T-helper 1 cell treated with Interleukin-12 subunit alpha and Interleukin-12 subunit beta and Interleukin-4 antibody, amounts not matched to agents 30 μg/mL and 1 μg/mL, for 36 hours (primary cell): ENCODE results near the gene SLX4.

Experiments used
- H3K27ac Mint-ChIP-seq: one replicate; pipeline ENCODE4 v1.8.0; 2021; ENCODE audit warnings: mild to moderate bottlenecking, mixed read lengths
- H3K27me3 Mint-ChIP-seq: one replicate; pipeline ENCODE4 v1.8.0; 2021; ENCODE audit warnings: low read depth, mixed read lengths
- H3K36me3 Mint-ChIP-seq: one replicate; pipeline ENCODE4 v1.8.0; 2021; ENCODE audit warnings: low read depth, mixed read lengths
- H3K4me1 Mint-ChIP-seq: one replicate; pipeline ENCODE4 v1.8.0; 2021; ENCODE audit warnings: low read depth, mixed read lengths
- H3K4me3 Mint-ChIP-seq: one replicate; pipeline ENCODE4 v1.8.0; 2021; ENCODE audit warnings: mild to moderate bottlenecking, moderate library complexity, mixed read lengths
- H3K9me3 Mint-ChIP-seq: one replicate; pipeline ENCODE4 v1.8.0; 2021; ENCODE audit warnings: mixed read lengths

Gene SLX4

GRCh38 chr16:3646348-3646920 is 35.0 kb upstream of the SLX4 start:
- H3K9me3 Mint-ChIP-seq, result no peaks in the 10 kb centered on the region
- no peak overlapping the region for H3K27ac Mint-ChIP-seq
- H3K36me3 Mint-ChIP-seq, result peaks cover 3% of the 10 kb centered on the region
- no peaks in the 10 kb centered on the region for H3K27me3 Mint-ChIP-seq
- H3K4me3 Mint-ChIP-seq, result no peak overlapping the region
- peaks cover 3% of the 10 kb centered on the region for H3K4me1 Mint-ChIP-seq

GRCh38 chr16:3645504-3646347 is 34.3 kb upstream of the SLX4 start:
- H3K9me3 Mint-ChIP-seq, result no peaks in the 10 kb centered on the region
- peaks cover 3% of the 10 kb centered on the region for H3K36me3 Mint-ChIP-seq
- no peaks in the 10 kb centered on the region for H3K27me3 Mint-ChIP-seq
- H3K4me3 Mint-ChIP-seq, result no peak overlapping the region
- H3K27ac Mint-ChIP-seq, result no peak overlapping the region
- H3K4me1 Mint-ChIP-seq, result peaks cover 3% of the 10 kb centered on the region

GRCh38 chr16:3645108-3645503 is 33.7 kb upstream of the SLX4 start:
- Mint-ChIP-seq H3K9me3 (no peaks in the 10 kb centered on the region), H3K27ac (no peak overlapping the region), H3K27me3 (no peaks in the 10 kb centered on the region), H3K36me3 (no peaks in the 10 kb centered on the region), H3K4me3 (no peak overlapping the region), H3K4me1 (peaks cover 3% of the 10 kb centered on the region)

- Mint-ChIP-seq H3K4me1 (peaks cover 9% of the 10 kb centered on the region), H3K27ac (no peak overlapping the region), H3K4me3 (no peak overlapping the region), H3K36me3 (peaks cover 3% of the 10 kb centered on the region), H3K9me3 (no peaks in the 10 kb centered on the region), H3K27me3 (no peaks in the 10 kb centered on the region)
Measured at GRCh38 chr16:3643095-3643730, 31.8 kb upstream of the SLX4 start.

- Mint-ChIP-seq H3K4me3 (no peak overlapping the region), H3K9me3 (no peaks in the 10 kb centered on the region), H3K4me1 (peaks cover 13% of the 10 kb centered on the region), H3K27me3 (no peaks in the 10 kb centered on the region), H3K36me3 (peaks cover 3% of the 10 kb centered on the region), H3K27ac (no peak overlapping the region)
Measured at GRCh38 chr16:3642397-3643094, 31.1 kb upstream of the SLX4 start.

GRCh38 chr16:3641801-3642396 is 30.5 kb upstream of the SLX4 start:
- H3K9me3 Mint-ChIP-seq, result no peaks in the 10 kb centered on the region
- H3K27ac Mint-ChIP-seq, result no peak overlapping the region
- H3K4me3 Mint-ChIP-seq, result no peak overlapping the region
- H3K27me3 Mint-ChIP-seq, result no peaks in the 10 kb centered on the region
- peaks cover 20% of the 10 kb centered on the region for H3K4me1 Mint-ChIP-seq
- peaks cover 3% of the 10 kb centered on the region for H3K36me3 Mint-ChIP-seq

GRCh38 chr16:3640632-3641501 is 29.5 kb upstream of the SLX4 start:
- peaks cover 3% of the 10 kb centered on the region for H3K36me3 Mint-ChIP-seq
- no peaks in the 10 kb centered on the region for H3K9me3 Mint-ChIP-seq

GRCh38 chr16:3640207-3640606 is 28.8 kb upstream of the SLX4 start:
- Mint-ChIP-seq H3K4me1 (peaks cover 18% of the 10 kb centered on the region), H3K27ac (no peak overlapping the region)

More at GRCh38 chr16:3640632-3641501, 29.5 kb upstream of the SLX4 start:
- Mint-ChIP-seq H3K27me3 (no peaks in the 10 kb centered on the region), H3K4me1 (peaks cover 18% of the 10 kb centered on the region), H3K4me3 (no peak overlapping the region), H3K27ac (no peak overlapping the region)

GRCh38 chr16:3638916-3639644 is 27.7 kb upstream of the SLX4 start:
- H3K27me3 Mint-ChIP-seq, result no peaks in the 10 kb centered on the region
- H3K9me3 Mint-ChIP-seq, result no peaks in the 10 kb centered on the region
- peaks cover 18% of the 10 kb centered on the region for H3K4me1 Mint-ChIP-seq
- no peak overlapping the region for H3K27ac Mint-ChIP-seq
- H3K4me3 Mint-ChIP-seq, result no peak overlapping the region
- peaks cover 3% of the 10 kb centered on the region for H3K36me3 Mint-ChIP-seq

More at GRCh38 chr16:3640207-3640606, 28.8 kb upstream of the SLX4 start:
- no peak overlapping the region for H3K4me3 Mint-ChIP-seq
- H3K9me3 Mint-ChIP-seq, result no peaks in the 10 kb centered on the region
- peaks cover 3% of the 10 kb centered on the region for H3K36me3 Mint-ChIP-seq
- no peaks in the 10 kb centered on the region for H3K27me3 Mint-ChIP-seq

GRCh38 chr16:3637371-3637923 is 26.0 kb upstream of the SLX4 start:
- Mint-ChIP-seq H3K27me3 (no peaks in the 10 kb centered on the region), H3K4me1 (peaks cover 18% of the 10 kb centered on the region), H3K27ac (peak overlapping the region; percentile 69), H3K9me3 (no peaks in the 10 kb centered on the region), H3K36me3 (peaks cover 3% of the 10 kb centered on the region), H3K4me3 (no peak overlapping the region)

GRCh38 chr16:3625911-3626732 is 14.7 kb upstream of the SLX4 start:
- H3K27me3 Mint-ChIP-seq, result no peaks in the 10 kb centered on the region
- no peaks in the 10 kb centered on the region for H3K9me3 Mint-ChIP-seq
- H3K4me3 Mint-ChIP-seq, result peak overlapping the region; percentile 26
- H3K36me3 Mint-ChIP-seq, result no peaks in the 10 kb centered on the region
- peaks cover 14% of the 10 kb centered on the region for H3K4me1 Mint-ChIP-seq
- H3K27ac Mint-ChIP-seq, result peak overlapping the region; percentile 76

- Mint-ChIP-seq H3K9me3 (no peaks in the 10 kb centered on the region), H3K4me1 (peaks cover 15% of the 10 kb centered on the region), H3K4me3 (no peak overlapping the region), H3K36me3 (no peaks in the 10 kb centered on the region), H3K27me3 (no peaks in the 10 kb centered on the region), H3K27ac (no peak overlapping the region)
Measured at GRCh38 chr16:3625331-3625730, 13.9 kb upstream of the SLX4 start.
